Measurements from ENCODE around the gene LMX1A. TPM values are rescaled to one million over a fixed set of nuclear protein-coding genes. Genes with fewer than 3 reads are reported as not detected.

Gene LMX1A
- total and polyA plus RNA-seq, 7 donors, result 0.04 to 1.2 (median 0.46) TPM; not detected in 2

DNA sequence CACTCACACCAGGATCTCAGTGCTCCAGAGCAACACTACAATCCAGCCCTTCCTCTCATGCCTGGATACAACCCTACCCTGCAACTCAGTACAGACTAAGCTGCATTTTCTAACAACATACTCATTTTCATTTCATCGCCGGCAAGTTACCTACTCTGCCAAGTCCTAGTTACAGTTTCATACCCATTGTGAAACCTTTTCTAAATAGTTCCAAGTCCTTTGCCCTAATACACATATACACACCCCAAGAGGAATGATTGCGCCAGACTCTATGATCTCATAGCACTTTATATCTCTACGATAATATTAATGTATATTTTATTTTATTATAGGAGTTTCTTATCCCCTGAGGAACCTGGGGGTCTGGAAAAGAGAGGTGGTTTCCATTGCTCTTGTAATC lies 122.4 kb downstream of the LMX1A start:
- WGBS, 2 donors, result 85 to 89% methylated on average over 4 of the region's 4 CpGs
- Histone ChIP-seq H3K36me3 (no peaks in the 10 kb centered on the region), H3K9me3 (no peaks in the 10 kb centered on the region), H3K4me3 (no peak overlapping the region), H3K27me3 (peaks cover 4 to 47% (median 16%) of the 10 kb centered on the region in 3 donors), H3K4me1 (peaks cover 0 to 13% (median 13%) of the 10 kb centered on the region in 4 donors), H3K27ac (no peak overlapping the region)
- DNase-seq, result no peak
- TF ChIP-seq EP300 (IDR thresholded peaks at IDR 0.05) (no peak), POLR2A (IDR thresholded peaks at IDR 0.05) (no peak), POLR2AphosphoS5 (IDR thresholded peaks at IDR 0.05) (no peak)
- TF ChIP-seq, protein P1, sequence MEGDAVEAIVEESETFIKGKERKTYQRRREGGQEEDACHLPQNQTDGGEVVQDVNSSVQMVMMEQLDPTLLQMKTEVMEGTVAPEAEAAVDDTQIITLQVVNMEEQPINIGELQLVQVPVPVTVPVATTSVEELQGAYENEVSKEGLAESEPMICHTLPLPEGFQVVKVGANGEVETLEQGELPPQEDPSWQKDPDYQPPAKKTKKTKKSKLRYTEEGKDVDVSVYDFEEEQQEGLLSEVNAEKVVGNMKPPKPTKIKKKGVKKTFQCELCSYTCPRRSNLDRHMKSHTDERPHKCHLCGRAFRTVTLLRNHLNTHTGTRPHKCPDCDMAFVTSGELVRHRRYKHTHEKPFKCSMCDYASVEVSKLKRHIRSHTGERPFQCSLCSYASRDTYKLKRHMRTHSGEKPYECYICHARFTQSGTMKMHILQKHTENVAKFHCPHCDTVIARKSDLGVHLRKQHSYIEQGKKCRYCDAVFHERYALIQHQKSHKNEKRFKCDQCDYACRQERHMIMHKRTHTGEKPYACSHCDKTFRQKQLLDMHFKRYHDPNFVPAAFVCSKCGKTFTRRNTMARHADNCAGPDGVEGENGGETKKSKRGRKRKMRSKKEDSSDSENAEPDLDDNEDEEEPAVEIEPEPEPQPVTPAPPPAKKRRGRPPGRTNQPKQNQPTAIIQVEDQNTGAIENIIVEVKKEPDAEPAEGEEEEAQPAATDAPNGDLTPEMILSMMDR (IDR thresholded peaks at IDR 0.05), result no peak
- intact Hi-C loops (cut with DNase I), result no loop called here

DNA sequence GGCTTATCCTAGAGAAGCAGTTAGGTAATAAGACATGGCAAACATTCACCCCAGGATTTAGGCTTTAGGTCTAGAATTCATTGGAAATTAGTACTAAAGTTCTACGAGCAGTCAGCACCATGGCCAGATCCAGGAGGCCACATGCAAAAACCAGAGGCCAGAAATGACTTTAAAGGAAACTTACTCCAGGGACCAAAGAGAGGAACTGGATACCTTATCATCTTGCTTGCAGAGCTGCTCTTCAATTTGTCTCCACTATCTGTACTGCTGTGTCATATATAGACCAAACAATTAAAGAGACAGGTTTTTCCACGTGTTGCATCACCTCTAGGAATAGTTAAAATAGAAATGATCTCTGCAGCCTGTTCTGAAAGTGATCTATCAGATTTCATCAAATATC lies 127.8 kb downstream of the LMX1A start:
- no peak overlapping the region for H3K4me3 ChIP-seq
- H3K36me3 ChIP-seq, result no peaks in the 10 kb centered on the region
- TF ChIP-seq POLR2A (IDR thresholded peaks at IDR 0.05) (no peak), EP300 (IDR thresholded peaks at IDR 0.05) (no peak), POLR2AphosphoS5 (IDR thresholded peaks at IDR 0.05) (no peak)
- TF ChIP-seq, protein P1 (IDR thresholded peaks at IDR 0.05), result no peak
- intact Hi-C loops (cut with DNase I), result no loop called here
- H3K9me3 ChIP-seq, result no peaks in the 10 kb centered on the region
- 13 to 16% methylated on average over 2 of the region's 2 CpGs for WGBS, 2 donors
- DNase-seq, result no peak
- H3K4me1 ChIP-seq, result no peaks in the 10 kb centered on the region
- no peak overlapping the region for H3K27ac ChIP-seq
- peaks cover 0 to 20% (median 5%) of the 10 kb centered on the region in 3 donors for H3K27me3 ChIP-seq

- H3K4me3 ChIP-seq, result no peak overlapping the region
- TF ChIP-seq, protein P1 (IDR thresholded peaks at IDR 0.05), result no peak
- TF ChIP-seq EP300 (IDR thresholded peaks at IDR 0.05), result no peak
- TF ChIP-seq POLR2AphosphoS5 (IDR thresholded peaks at IDR 0.05), result no peak
- TF ChIP-seq POLR2A (IDR thresholded peaks at IDR 0.05), result no peak
- H3K36me3 ChIP-seq, result no peaks in the 10 kb centered on the region
- peaks cover 0 to 15% (median 5%) of the 10 kb centered on the region in 3 donors for H3K27me3 ChIP-seq
- intact Hi-C loops (cut with DNase I), result no loop called here
- H3K9me3 ChIP-seq, result no peaks in the 10 kb centered on the region
- H3K4me1 ChIP-seq, result no peaks in the 10 kb centered on the region
- DNase-seq, result no peak
- WGBS, 2 donors, result 39 to 56% methylated on average over 2 of the region's 2 CpGs
- no peak overlapping the region for H3K27ac ChIP-seq
Measured at GRCh38 chr1:165228111-165228655, 128.3 kb downstream of the LMX1A start.

DNA sequence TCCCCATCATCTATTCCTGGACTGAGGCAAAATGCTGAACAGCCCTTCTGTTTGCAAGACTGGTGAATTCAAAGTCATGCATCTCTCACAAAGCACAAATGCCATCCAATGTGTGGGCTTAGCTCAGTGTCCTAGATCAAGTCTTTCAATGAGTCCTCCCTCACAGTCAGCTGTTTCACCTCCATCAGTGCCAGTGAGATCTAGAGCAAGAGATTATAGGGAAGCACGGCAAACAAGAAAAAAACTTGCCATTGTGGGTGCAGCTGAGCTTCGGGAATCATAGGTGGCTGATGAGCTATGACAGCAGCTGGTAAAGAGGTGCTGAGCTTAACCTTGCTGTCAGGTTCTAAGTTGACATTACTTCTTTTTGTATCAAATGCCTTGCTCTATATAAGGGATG lies 130.2 kb downstream of the LMX1A start:
- DNase-seq, result no peak
- Histone ChIP-seq H3K4me1 (no peaks in the 10 kb centered on the region), H3K4me3 (no peak overlapping the region), H3K27me3 (no peaks in the 10 kb centered on the region), H3K27ac (no peak overlapping the region), H3K36me3 (no peaks in the 10 kb centered on the region), H3K9me3 (no peaks in the 10 kb centered on the region)
- intact Hi-C loops (cut with DNase I), result no loop called here
- TF ChIP-seq, protein P1 (IDR thresholded peaks at IDR 0.05), result no peak
- no peak for TF ChIP-seq POLR2A (IDR thresholded peaks at IDR 0.05)
- TF ChIP-seq POLR2AphosphoS5 (IDR thresholded peaks at IDR 0.05), result no peak
- TF ChIP-seq EP300 (IDR thresholded peaks at IDR 0.05), result no peak
- 78% methylated on average over 2 of the region's 2 CpGs for WGBS, 2 donors

DNA sequence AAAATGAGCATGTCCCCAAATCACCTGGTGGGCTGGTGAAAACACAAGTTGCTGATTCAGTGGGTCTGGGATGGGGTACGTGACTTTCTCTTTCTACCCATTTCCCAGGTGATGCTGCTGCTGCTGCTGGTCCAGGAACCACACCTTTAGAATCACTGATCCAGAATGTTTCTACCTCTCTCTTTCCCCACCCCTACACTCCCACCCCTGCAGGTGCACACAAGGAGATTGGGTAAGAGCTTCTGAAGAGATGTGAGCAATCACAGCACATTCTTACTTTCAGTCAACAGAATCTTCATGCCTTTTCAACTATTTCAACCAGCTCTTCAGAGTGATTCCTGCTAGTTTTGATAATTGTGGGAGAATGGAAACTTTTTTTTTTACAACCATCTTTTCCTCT lies 130.9 kb downstream of the LMX1A start:
- WGBS, 2 donors, result 86 to 91% methylated on average over 1 of the region's 1 CpG
- no peak overlapping the region for H3K4me3 ChIP-seq
- no peaks in the 10 kb centered on the region for H3K4me1 ChIP-seq
- no peak overlapping the region for H3K27ac ChIP-seq
- no peaks in the 10 kb centered on the region for H3K9me3 ChIP-seq
- DNase-seq, result no peak
- no peaks in the 10 kb centered on the region for H3K36me3 ChIP-seq
- intact Hi-C loops (cut with DNase I), result no loop called here
- no peaks in the 10 kb centered on the region for H3K27me3 ChIP-seq
- TF ChIP-seq, protein P1 (IDR thresholded peaks at IDR 0.05), result no peak
- TF ChIP-seq EP300 (IDR thresholded peaks at IDR 0.05), result no peak
- no peak for TF ChIP-seq POLR2A (IDR thresholded peaks at IDR 0.05)
- no peak for TF ChIP-seq POLR2AphosphoS5 (IDR thresholded peaks at IDR 0.05)

All from sigmoid colon (tissue), 7 donors.